SK-N-SH (cell line): ENCODE results near the gene SLC39A13. TPM values are rescaled to one million over a fixed set of nuclear protein-coding genes. Genes with fewer than 3 reads are reported as not detected.

ENCODE experiments used
- CTCF ChIA-PET: fragments of 300-600, 350-600 bp; formaldehyde crosslinking; extraction: SDS; loops from one replicate; lab custom pipeline; 2021; lab: Yijun Ruan, JAX
- POLR2A ChIA-PET: fragments of 350-600 bp; sonication (Branson Sonifier 250); formaldehyde crosslinking; extraction: SDS; loops from one replicate; lab custom pipeline; 2020; ENCODE audit warnings: antibody characterized with exemption, inconsistent platforms; lab: Yijun Ruan, JAX
- DNase-seq: peaks from one replicate; pipeline ENCODE4 v3.0.0; 2012
- H2AFZ ChIP-seq: fragments of 200-600 bp; sonication (generic); 2 replicates; pipeline ENCODE4 v1.8.1; 2016; ENCODE audit warnings: antibody characterized with exemption, mild to moderate bottlenecking, low read depth
- H3F3A ChIP-seq: fragments of 200-600 bp; sonication (generic); replicated peaks from 2 replicates; pipeline ENCODE3; 2016; ENCODE audit warnings: antibody characterized with exemption, mild to moderate bottlenecking; ENCODE audit not compliant: insufficient read depth
- H3K27ac ChIP-seq, 2 experiments: fragments of 200-500 bp in 1 of 2; fragments of 200-600 bp in 1 of 2; sonication (Bioruptor generic) in 1 of 2; sonication (generic), shearing (Covaris generic) in 1 of 2; 2 replicates each; pipeline versions ENCODE4 v1.5.1 to v1.6.1; 2014 to 2016; ENCODE audit warnings: low read depth in 2 of 2, inconsistent platforms in 1 of 2, low read length in 1 of 2, mild to moderate bottlenecking in 1 of 2, mixed read lengths in 1 of 2
- H3K27me3 ChIP-seq: fragments of 200-600 bp; sonication (generic), shearing (Covaris generic); 2 replicates; pipeline ENCODE4 v1.6.1; 2016; ENCODE audit warnings: mixed run types; ENCODE audit not compliant: insufficient read depth
- H3K36me3 ChIP-seq, 2 experiments: fragments of 200-500 bp in 1 of 2; fragments of 200-600 bp in 1 of 2; sonication (Bioruptor generic) in 1 of 2; sonication (generic) in 1 of 2; replicated peaks in 1 of 2; 2 replicates each; pipeline versions ENCODE3 to v1.5.1; 2014 to 2016; ENCODE audit warnings: low read length in 1 of 2, mild to moderate bottlenecking in 1 of 2; ENCODE audit not compliant: insufficient read depth in 2 of 2, control insufficient read depth in 1 of 2
- H3K4me1 ChIP-seq, 2 experiments: fragments of 200-500 bp in 1 of 2; fragments of 200-600 bp in 1 of 2; sonication (Bioruptor generic) in 1 of 2; sonication (generic), shearing (Covaris generic) in 1 of 2; 2 replicates each; pipeline versions ENCODE4 v1.5.1 to v1.6.1; 2014 to 2016; ENCODE audit warnings: low read depth in 1 of 2, low read length in 1 of 2, mixed run types in 1 of 2; ENCODE audit not compliant: insufficient read depth in 2 of 2, control insufficient read depth in 1 of 2
- H3K4me2 ChIP-seq: fragments of 200-600 bp; sonication (generic), shearing (Covaris generic); 2 replicates; pipeline ENCODE4 v1.6.1; 2017; ENCODE audit warnings: mixed run types
- H3K4me3 ChIP-seq, 2 experiments: fragments of 200-500 bp in 1 of 2; fragments of 200-600 bp in 1 of 2; sonication (Bioruptor generic) in 1 of 2; sonication (generic), shearing (Covaris generic) in 1 of 2; 2 replicates each; pipeline versions ENCODE4 v1.5.1 to v1.8.1; 2014 to 2016; ENCODE audit warnings: low read depth in 2 of 2, inconsistent platforms in 1 of 2, low read length in 1 of 2, mild to moderate bottlenecking in 1 of 2, mixed read lengths in 1 of 2, moderate library complexity in 1 of 2
- H3K79me2 ChIP-seq: fragments of 200-600 bp; sonication (generic); 2 replicates; pipeline ENCODE4 v1.8.1; 2017; ENCODE audit warnings: mild to moderate bottlenecking; ENCODE audit not compliant: insufficient read depth
- H3K9ac ChIP-seq: fragments of 200-600 bp; sonication (generic); 2 replicates; pipeline ENCODE4 v1.6.1; 2017; ENCODE audit warnings: mixed run types
- H3K9me2 ChIP-seq: fragments of 200-600 bp; sonication (generic); 2 replicates; pipeline ENCODE4 v1.6.1; 2017; ENCODE audit warnings: mixed run types
- H3K9me3 ChIP-seq: fragments of 200-600 bp; sonication (generic); 2 replicates; pipeline ENCODE4 v1.6.1; 2017; ENCODE audit warnings: mixed run types, mild to moderate bottlenecking, moderate library complexity
- H4K20me1 ChIP-seq: fragments of 200-600 bp; sonication (generic); 2 replicates; pipeline ENCODE4 v1.6.1; 2017; ENCODE audit warnings: mild to moderate bottlenecking, mixed run types; ENCODE audit not compliant: insufficient read depth
- CHD2 ChIP-seq: fragments of 150-350 bp; IDR thresholded peaks from 2 replicates; pipeline ENCODE4 v1.6.1; 2018; ENCODE audit warnings: low read length; ENCODE audit not compliant: partially characterized antibody
- CTCF ChIP-seq: fragments of 200-600 bp; sonication (generic); IDR thresholded peaks from 2 replicates; pipeline ENCODE4 v1.6.1; 2017; ENCODE audit warnings: antibody characterized with exemption, mild to moderate bottlenecking, moderate library complexity
- ELF1 ChIP-seq: IDR thresholded peaks from 2 replicates; pipeline ENCODE4 v1.4.0; 2012
- EZH2phosphoT487 ChIP-seq: fragments of 200-600 bp; sonication (generic); IDR thresholded peaks from 2 replicates; pipeline ENCODE4 v1.6.1; 2017; ENCODE audit warnings: low read depth, mixed run types, mild to moderate bottlenecking, antibody characterized with exemption, moderate library complexity, borderline replicate concordance
- FOSL2 ChIP-seq: IDR thresholded peaks from 2 replicates; pipeline ENCODE4 v1.4.0; 2012; ENCODE audit warnings: low read depth, mild to moderate bottlenecking, moderate library complexity, borderline replicate concordance
- GABPA ChIP-seq: IDR thresholded peaks from 2 replicates; pipeline ENCODE4 v1.4.0; 2012; ENCODE audit warnings: low read depth, mild to moderate bottlenecking
- GATA2 ChIP-seq: sonication (generic); formaldehyde crosslinking; IDR thresholded peaks from 2 replicates; pipeline ENCODE4 v1.5.0; 2020; ENCODE audit warnings: mild to moderate bottlenecking, missing genetic modification reagents
- MEF2A ChIP-seq: IDR thresholded peaks from 2 replicates; pipeline ENCODE4 v1.4.0; 2012; ENCODE audit warnings: low read depth, borderline replicate concordance
- MXI1 ChIP-seq: IDR thresholded peaks from 2 replicates; pipeline ENCODE4 v1.6.1; 2012; ENCODE audit warnings: mild to moderate bottlenecking, low read depth, low read length, improper control_type of control experiment
- POLR2AphosphoS5 ChIP-seq: IDR thresholded peaks from 2 replicates; pipeline ENCODE4 v1.6.1; 2012; ENCODE audit warnings: low read depth, low read length
- REST ChIP-seq: IDR thresholded peaks from 2 replicates; pipeline ENCODE4 v1.6.1; 2012; ENCODE audit warnings: mild to moderate bottlenecking, low read depth, low read length, moderate library complexity
- RFX5 ChIP-seq: IDR thresholded peaks from 2 replicates; pipeline ENCODE4 v1.6.1; 2012; ENCODE audit warnings: mild to moderate bottlenecking, improper control_type of control experiment, low read length
- SMC3 ChIP-seq: IDR thresholded peaks from 2 replicates; pipeline ENCODE4 v1.6.1; 2012; ENCODE audit warnings: low read depth, low read length, improper control_type of control experiment
- TCF12 ChIP-seq: IDR thresholded peaks from 2 replicates; pipeline ENCODE4 v1.4.0; 2012
- YY1 ChIP-seq: IDR thresholded peaks from 2 replicates; pipeline ENCODE4 v1.4.0; 2012; ENCODE audit warnings: low read depth, mild to moderate bottlenecking
- WGBS: methylation state at CpG from one replicate; pipeline ENCODE4 v1.1.6; 2017; ENCODE audit warnings: low lambda C conversion rate; 5-methylcytosine and 5-hydroxymethylcytosine counted together
- polyA plus RNA-seq, 3 experiments: library from polyadenylated mRNA; depleted of rRNA; stranded (reverse); fragments of >200 nt; gene quantifications; 2 replicates each; pipeline ENCODE4 v1.2.3, GENCODE V29; 2012
- TF ChIP-seq, protein P1 (sequence below): IDR thresholded peaks from 2 replicates; pipeline ENCODE4 v1.4.0; 2012; ENCODE audit warnings: low read depth, borderline replicate concordance
- TF ChIP-seq, protein P2 (sequence below): IDR thresholded peaks from 2 replicates; pipeline ENCODE4 v1.4.0; 2012; ENCODE audit warnings: low read depth, borderline replicate concordance

Gene SLC39A13
- polyA plus RNA-seq, 1 of the 3 experiments (the other 2 are of a cell fraction) = 65.5 TPM

DNA sequence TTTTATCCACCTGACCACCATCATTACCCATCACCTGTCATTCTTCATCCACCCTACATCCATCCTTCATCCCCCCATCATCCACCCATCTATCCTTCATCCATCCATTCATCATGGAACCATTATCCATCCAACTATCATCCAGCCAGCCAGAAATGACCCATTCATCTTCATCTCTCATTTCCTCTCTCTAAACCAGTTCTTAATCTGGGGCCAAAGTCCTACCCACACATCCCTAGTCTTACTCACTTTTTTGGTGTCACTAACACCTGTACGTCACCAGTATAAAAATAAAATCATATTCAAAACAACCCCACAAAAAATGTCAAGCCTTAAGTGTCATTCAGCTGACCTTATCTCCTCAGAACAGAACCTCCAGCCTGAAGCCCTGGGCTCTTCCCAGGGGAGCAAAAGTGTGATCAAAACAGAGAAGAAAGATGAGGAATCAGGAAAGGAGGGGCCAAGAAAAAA is 42.3 kb upstream of the SLC39A13 start:
- no peaks in the 10 kb centered on the region for H3K36me3 ChIP-seq
- H3K9me2 ChIP-seq = no peaks in the 10 kb centered on the region
- no peaks in the 10 kb centered on the region for H3K9me3 ChIP-seq
- H3K27me3 ChIP-seq = no peaks in the 10 kb centered on the region
- ChIA-PET CTCF (interaction anchor here (2.4 kb wide), 1 partner anchor 11 kb away, joined by 11 read pairs; no protein-coding TSS in a partner anchor), POLR2A (no interaction called here)
- H3K27ac ChIP-seq = no peak overlapping the region
- 56% methylated on average over 1 of the region's 1 CpG for WGBS
- no peak overlapping the region for H2AFZ ChIP-seq
- no peak overlapping the region for H3K9ac ChIP-seq
- H3K4me3 ChIP-seq = no peak overlapping the region
- no peaks in the 10 kb centered on the region for H4K20me1 ChIP-seq
- H3K79me2 ChIP-seq = no peaks in the 10 kb centered on the region
- DNase-seq = no peak
- no peaks in the 10 kb centered on the region for H3K4me1 ChIP-seq
- H3F3A ChIP-seq = no peaks in the 10 kb centered on the region
- TF ChIP-seq, protein P1, sequence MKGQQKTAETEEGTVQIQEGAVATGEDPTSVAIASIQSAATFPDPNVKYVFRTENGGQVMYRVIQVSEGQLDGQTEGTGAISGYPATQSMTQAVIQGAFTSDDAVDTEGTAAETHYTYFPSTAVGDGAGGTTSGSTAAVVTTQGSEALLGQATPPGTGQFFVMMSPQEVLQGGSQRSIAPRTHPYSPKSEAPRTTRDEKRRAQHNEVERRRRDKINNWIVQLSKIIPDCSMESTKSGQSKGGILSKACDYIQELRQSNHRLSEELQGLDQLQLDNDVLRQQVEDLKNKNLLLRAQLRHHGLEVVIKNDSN = no peak
- no peak for TF ChIP-seq ELF1
- no peak for TF ChIP-seq YY1
- TF ChIP-seq MXI1 = no peak
- no peak for TF ChIP-seq FOSL2
- no peak for TF ChIP-seq RFX5
- no peak for TF ChIP-seq CHD2
- TF ChIP-seq, protein P2, sequence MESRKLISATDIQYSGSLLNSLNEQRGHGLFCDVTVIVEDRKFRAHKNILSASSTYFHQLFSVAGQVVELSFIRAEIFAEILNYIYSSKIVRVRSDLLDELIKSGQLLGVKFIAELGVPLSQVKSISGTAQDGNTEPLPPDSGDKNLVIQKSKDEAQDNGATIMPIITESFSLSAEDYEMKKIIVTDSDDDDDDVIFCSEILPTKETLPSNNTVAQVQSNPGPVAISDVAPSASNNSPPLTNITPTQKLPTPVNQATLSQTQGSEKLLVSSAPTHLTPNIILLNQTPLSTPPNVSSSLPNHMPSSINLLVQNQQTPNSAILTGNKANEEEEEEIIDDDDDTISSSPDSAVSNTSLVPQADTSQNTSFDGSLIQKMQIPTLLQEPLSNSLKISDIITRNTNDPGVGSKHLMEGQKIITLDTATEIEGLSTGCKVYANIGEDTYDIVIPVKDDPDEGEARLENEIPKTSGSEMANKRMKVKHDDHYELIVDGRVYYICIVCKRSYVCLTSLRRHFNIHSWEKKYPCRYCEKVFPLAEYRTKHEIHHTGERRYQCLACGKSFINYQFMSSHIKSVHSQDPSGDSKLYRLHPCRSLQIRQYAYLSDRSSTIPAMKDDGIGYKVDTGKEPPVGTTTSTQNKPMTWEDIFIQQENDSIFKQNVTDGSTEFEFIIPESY = no peak
- TF ChIP-seq TCF12 = no peak
- TF ChIP-seq GABPA = no peak
- TF ChIP-seq CTCF = no peak
- TF ChIP-seq EZH2phosphoT487 = no peak
- TF ChIP-seq POLR2AphosphoS5 = no peak
- no peak for TF ChIP-seq GATA2 (CRISPR knock-in tag)
- no peak overlapping the region for H3K4me2 ChIP-seq

DNA sequence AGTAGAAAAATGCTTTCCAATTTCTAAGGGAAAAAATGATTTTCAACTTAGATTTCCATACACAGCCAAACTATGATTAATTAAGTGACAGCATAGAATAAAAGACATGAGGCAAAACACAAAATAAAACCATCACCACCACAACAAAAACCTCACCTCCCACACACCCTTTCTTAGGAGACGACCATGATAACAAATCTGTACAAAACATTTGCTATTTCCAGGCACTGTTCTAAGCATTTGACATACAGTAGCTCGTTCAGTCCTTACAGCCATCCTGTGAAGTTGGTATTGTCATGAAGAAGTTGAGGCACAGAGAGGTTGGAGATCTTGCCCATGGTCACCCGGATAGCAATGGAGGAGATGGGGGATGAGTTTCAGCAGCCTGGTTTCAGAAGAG is 38.7 kb upstream of the SLC39A13 start:
- no peaks in the 10 kb centered on the region for H3F3A ChIP-seq
- H3K4me2 ChIP-seq = no peak overlapping the region
- no peaks in the 10 kb centered on the region for H3K9me3 ChIP-seq
- no peak overlapping the region for H3K27ac ChIP-seq
- 52% methylated on average over 3 of the region's 3 CpGs for WGBS
- H3K36me3 ChIP-seq = no peaks in the 10 kb centered on the region
- no peaks in the 10 kb centered on the region for H4K20me1 ChIP-seq
- ChIA-PET POLR2A (no interaction called here), CTCF (interaction anchor here (0.6 to 7.4 kb wide), 4 partner anchors 15 to 168 kb away, joined by 3 to 239 read pairs (median 3); partner anchors contain the start of gene SLC39A13)
- H3K27me3 ChIP-seq = no peaks in the 10 kb centered on the region
- peaks cover 0 to 2% of the 10 kb centered on the region in 2 experiments; a peak in 1 of 4 replicates for H3K4me1 ChIP-seq
- H3K4me3 ChIP-seq = no peak overlapping the region
- H3K9me2 ChIP-seq = no peaks in the 10 kb centered on the region
- DNase-seq = no peak
- H3K79me2 ChIP-seq = no peaks in the 10 kb centered on the region
- no peak overlapping the region for H3K9ac ChIP-seq
- H2AFZ ChIP-seq = no peak overlapping the region
- TF ChIP-seq, protein P1 = no peak
- TF ChIP-seq, protein P2 = no peak
- TF ChIP-seq REST (no peak), SMC3 (no peak), MEF2A (no peak)
